H9 (cell line): Measurements from ENCODE around the gene PLEKHA4. TPM values are rescaled to one million over a fixed set of nuclear protein-coding genes. Genes with fewer than 3 reads are reported as not detected.

Source experiments
- DNase-seq: peaks from one replicate; pipeline ENCODE4 v3.0.0-alpha.2; 2017
- H2AFZ ChIP-seq: one replicate; pipeline ENCODE4 v1.6.1; 2013; ENCODE audit warnings: mild to moderate bottlenecking, low read length, control low read depth, moderate library complexity
- H2AK5ac ChIP-seq: 2 replicates; pipeline ENCODE4 v1.6.1; 2013; ENCODE audit warnings: low read length, control low read depth, mixed read lengths; ENCODE audit not compliant: insufficient read length
- H2BK120ac ChIP-seq: one replicate; pipeline ENCODE4 v1.6.1; 2013; ENCODE audit warnings: low read depth, mild to moderate bottlenecking, low read length, control low read depth, inconsistent platforms; ENCODE audit not compliant: poor library complexity, severe bottlenecking
- H2BK12ac ChIP-seq: 2 replicates; pipeline ENCODE4 v1.6.1; 2013; ENCODE audit warnings: low read length, control low read depth, mixed read lengths, low read depth; ENCODE audit not compliant: insufficient read length
- H2BK15ac ChIP-seq: 2 replicates; pipeline ENCODE4 v1.6.1; 2013; ENCODE audit warnings: low read depth, low read length, control low read depth
- H2BK20ac ChIP-seq: one replicate; pipeline ENCODE4 v1.6.1; 2013; ENCODE audit warnings: low read depth, mild to moderate bottlenecking, low read length, control low read depth, inconsistent platforms; ENCODE audit not compliant: poor library complexity, severe bottlenecking
- H2BK5ac ChIP-seq: 2 replicates; pipeline ENCODE4 v1.6.1; 2013; ENCODE audit warnings: low read length, control low read depth, mixed read lengths; ENCODE audit not compliant: insufficient read length
- H3K14ac ChIP-seq: 2 replicates; pipeline ENCODE4 v1.6.1; 2013; ENCODE audit warnings: low read length, control low read depth; ENCODE audit not compliant: insufficient read depth
- H3K18ac ChIP-seq: 2 replicates; pipeline ENCODE4 v1.6.1; 2013; ENCODE audit warnings: low read depth, mild to moderate bottlenecking, mixed read lengths, low read length, control low read depth; ENCODE audit not compliant: insufficient read length
- H3K23ac ChIP-seq: 2 replicates; pipeline ENCODE4 v1.6.1; 2013; ENCODE audit warnings: low read length, control low read depth, mixed read lengths, low read depth; ENCODE audit not compliant: insufficient read length
- H3K23me2 ChIP-seq: 2 replicates; pipeline ENCODE4 v1.6.1; 2013; ENCODE audit warnings: low read depth, mild to moderate bottlenecking, mixed read lengths, low read length, control low read depth; ENCODE audit not compliant: insufficient read length, poor library complexity, severe bottlenecking
- H3K27ac ChIP-seq: 2 replicates; pipeline ENCODE4 v1.5.1; 2013; ENCODE audit warnings: low read length, control low read depth, mixed read lengths, low read depth; ENCODE audit not compliant: insufficient read length
- H3K27me3 ChIP-seq: 2 replicates; pipeline ENCODE4 v1.6.1; 2013; ENCODE audit warnings: low read length, control low read depth, inconsistent platforms; ENCODE audit not compliant: insufficient read depth
- H3K4ac ChIP-seq: 2 replicates; pipeline ENCODE4 v1.6.1; 2013; ENCODE audit warnings: low read depth, mild to moderate bottlenecking, control low read depth, inconsistent platforms, low read length, moderate library complexity
- H3K4me1 ChIP-seq: 2 replicates; pipeline ENCODE4 v1.6.1; 2013; ENCODE audit warnings: low read length, control low read depth, inconsistent platforms; ENCODE audit not compliant: insufficient read depth
- H3K4me2 ChIP-seq: 2 replicates; pipeline ENCODE4 v1.6.1; 2013; ENCODE audit warnings: low read length, control low read depth, mixed read lengths; ENCODE audit not compliant: insufficient read length, insufficient read depth
- H3K56ac ChIP-seq: 2 replicates; pipeline ENCODE4 v1.6.1; 2013; ENCODE audit warnings: low read depth, mild to moderate bottlenecking, mixed read lengths, low read length, control low read depth; ENCODE audit not compliant: insufficient read length
- H3K79me1 ChIP-seq: 2 replicates; pipeline ENCODE4 v1.6.1; 2013; ENCODE audit warnings: low read depth, mild to moderate bottlenecking, moderate library complexity, low read length, control low read depth, inconsistent platforms; ENCODE audit not compliant: insufficient read depth, poor library complexity, severe bottlenecking
- H3K79me2 ChIP-seq: 2 replicates; pipeline ENCODE4 v1.6.1; 2013; ENCODE audit warnings: low read length, control low read depth, inconsistent platforms; ENCODE audit not compliant: insufficient read depth
- H3K9ac ChIP-seq: 2 replicates; pipeline ENCODE4 v1.6.1; 2013; ENCODE audit warnings: low read length, control low read depth, mixed read lengths; ENCODE audit not compliant: insufficient read length; ENCODE audit errors: extremely low read depth
- H3K9me3 ChIP-seq: one replicate; pipeline ENCODE4 v1.6.1; 2013; ENCODE audit warnings: low read depth, low read length, inconsistent platforms; ENCODE audit not compliant: control insufficient read depth
- H3T11ph ChIP-seq: one replicate; pipeline ENCODE4 v1.6.1; 2013; ENCODE audit warnings: mild to moderate bottlenecking, low read length, control low read depth, inconsistent platforms
- H4K20me1 ChIP-seq: one replicate; pipeline ENCODE4 v1.6.1; 2013; ENCODE audit not compliant: control insufficient read depth, insufficient read length, insufficient read depth
- H4K5ac ChIP-seq: 2 replicates; pipeline ENCODE4 v1.6.1; 2013; ENCODE audit warnings: low read depth, mild to moderate bottlenecking, mixed read lengths, low read length, control low read depth; ENCODE audit not compliant: insufficient read length
- H4K8ac ChIP-seq: replicated peaks from 2 replicates; pipeline ENCODE4 v1.6.1; 2013; ENCODE audit warnings: low read length, control low read depth, mixed read lengths, low read depth; ENCODE audit not compliant: insufficient read length
- H4K91ac ChIP-seq: 2 replicates; pipeline ENCODE4 v1.6.1; 2013; ENCODE audit warnings: low read depth, mild to moderate bottlenecking, moderate library complexity, mixed read lengths, low read length, control low read depth; ENCODE audit not compliant: insufficient read length
- H3K27ac Mint-ChIP-seq, 3 experiments: 2 replicates in 2 of 3; 3 replicates in 1 of 3; pipeline ENCODE4 v1.8.0; 2020 to 2021; ENCODE audit warnings: mixed read lengths in 3 of 3, mild to moderate bottlenecking in 1 of 3, moderate library complexity in 1 of 3
- H3K27me3 Mint-ChIP-seq: 2 replicates; pipeline ENCODE4 v1.8.0; 2021; ENCODE audit warnings: low read depth, mild to moderate bottlenecking, moderate library complexity, mixed read lengths
- H3K36me3 Mint-ChIP-seq, 3 experiments: 2 replicates in 2 of 3; 3 replicates in 1 of 3; pipeline ENCODE4 v1.8.0; 2020 to 2021; ENCODE audit warnings: low read depth in 3 of 3, mixed read lengths in 3 of 3; ENCODE audit not compliant: insufficient read depth in 1 of 3
- H3K4me1 Mint-ChIP-seq, 2 experiments: 2 replicates each; pipeline ENCODE4 v1.8.0; 2020; ENCODE audit warnings: mixed read lengths in 2 of 2
- H3K4me3 Mint-ChIP-seq, 2 experiments: 2 replicates in 1 of 2; 3 replicates in 1 of 2; pipeline ENCODE4 v1.8.0; 2020 to 2021; ENCODE audit warnings: mild to moderate bottlenecking in 2 of 2, mixed read lengths in 2 of 2, moderate library complexity in 1 of 2
- H3K9me3 Mint-ChIP-seq, 2 experiments: 2 replicates in 1 of 2; 3 replicates in 1 of 2; pipeline ENCODE4 v1.8.0; 2020; ENCODE audit warnings: mild to moderate bottlenecking in 2 of 2, mixed read lengths in 2 of 2, moderate library complexity in 1 of 2
- WGBS: extraction: QIAGEN DNeasy Blood & Tissue Kit; methylation state at CpG from one replicate; pipeline ENCODE4 v1.1.7; 2013; ENCODE audit warnings: missing lambda C conversion rate, low lambda C conversion rate, mixed read lengths; ENCODE audit not compliant: insufficient read length; ENCODE audit errors: extremely low coverage; 5-methylcytosine and 5-hydroxymethylcytosine counted together
- total RNA-seq: library from RNA; stranded (reverse); gene quantifications from 2 replicates; pipeline ENCODE4 v1.2.1, GENCODE V29; 2021
- TF ChIP-seq, protein P1 (sequence below): fragments of 200-600 bp; sonication (generic); conservative IDR thresholded peaks from 3 replicates; pipeline ENCODE4 v1.8.0; 2021; ENCODE audit warnings: antibody characterized with exemption, mild to moderate bottlenecking

The PLEKHA4 gene
- total RNA-seq, 1 experiment from 2014 or later: 15.3 TPM

- Histone ChIP-seq H4K8ac (no peak overlapping the region), H3K56ac (no peak overlapping the region), H2BK120ac (no peak overlapping the region), H4K91ac (no peak overlapping the region), H3K27ac (no peak overlapping the region), H3K14ac (no peak overlapping the region), H3K4me2 (no peak overlapping the region), H4K5ac (no peak overlapping the region), H2BK20ac (no peak overlapping the region), H2BK5ac (no peak overlapping the region), H3K79me2 (no peaks in the 10 kb centered on the region), H3K4ac (no peak overlapping the region), H3K9me3 (no peaks in the 10 kb centered on the region), H4K20me1 (no peaks in the 10 kb centered on the region), H3K27me3 (no peaks in the 10 kb centered on the region; the same call in 1 of the 2 replicates), H3K4me1 (no peaks in the 10 kb centered on the region), H3K9ac (no peak overlapping the region), H2BK15ac (no peak overlapping the region), H3K79me1 (no peaks in the 10 kb centered on the region), H3T11ph (no peak overlapping the region), H2AFZ (no peak overlapping the region), H3K18ac (no peak overlapping the region), H2AK5ac (no peak overlapping the region), H2BK12ac (no peak overlapping the region), H3K23ac (no peak overlapping the region), H3K23me2 (no peaks in the 10 kb centered on the region)
- Mint-ChIP-seq H3K9me3 (no peaks in the 10 kb centered on the region), H3K4me1 (no peaks in the 10 kb centered on the region), H3K27me3 (peaks cover 8% of the 10 kb centered on the region), H3K4me3 (no peak overlapping the region), H3K36me3 (peaks cover 2 to 3% (median 3%) of the 10 kb centered on the region in 3 experiments; a peak in 5 of 7 replicates), H3K27ac (no peak overlapping the region)
- no peak for DNase-seq
- WGBS: 100% methylated on average over 2 of the region's 2 CpGs
- TF ChIP-seq, protein P1, sequence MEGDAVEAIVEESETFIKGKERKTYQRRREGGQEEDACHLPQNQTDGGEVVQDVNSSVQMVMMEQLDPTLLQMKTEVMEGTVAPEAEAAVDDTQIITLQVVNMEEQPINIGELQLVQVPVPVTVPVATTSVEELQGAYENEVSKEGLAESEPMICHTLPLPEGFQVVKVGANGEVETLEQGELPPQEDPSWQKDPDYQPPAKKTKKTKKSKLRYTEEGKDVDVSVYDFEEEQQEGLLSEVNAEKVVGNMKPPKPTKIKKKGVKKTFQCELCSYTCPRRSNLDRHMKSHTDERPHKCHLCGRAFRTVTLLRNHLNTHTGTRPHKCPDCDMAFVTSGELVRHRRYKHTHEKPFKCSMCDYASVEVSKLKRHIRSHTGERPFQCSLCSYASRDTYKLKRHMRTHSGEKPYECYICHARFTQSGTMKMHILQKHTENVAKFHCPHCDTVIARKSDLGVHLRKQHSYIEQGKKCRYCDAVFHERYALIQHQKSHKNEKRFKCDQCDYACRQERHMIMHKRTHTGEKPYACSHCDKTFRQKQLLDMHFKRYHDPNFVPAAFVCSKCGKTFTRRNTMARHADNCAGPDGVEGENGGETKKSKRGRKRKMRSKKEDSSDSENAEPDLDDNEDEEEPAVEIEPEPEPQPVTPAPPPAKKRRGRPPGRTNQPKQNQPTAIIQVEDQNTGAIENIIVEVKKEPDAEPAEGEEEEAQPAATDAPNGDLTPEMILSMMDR: no peak
Observed at GRCh38 chr19:48822514-48822913, 45.9 kb downstream of the PLEKHA4 start.
